ENCODE results near the gene MCCC2.
"Not testable (repeated sequence)": the region's sequence is repeated elsewhere in the genome, so short reads cannot be mapped to it uniquely, and the experiment has no call there.

The MCCC2 gene

GRCh38 chr5:71576241-71576640, 10.9 kb upstream of the MCCC2 start:
- no peaks in the 10 kb centered on the region for H3K4me1 ChIP-seq (ENCODE audit: low read depth, poor library complexity, severe bottlenecking)
- no peak overlapping the region for H2AFZ ChIP-seq (ENCODE audit: low read depth)
- no peaks in the 10 kb centered on the region for H3K79me2 ChIP-seq (ENCODE audit: insufficient read depth, low read depth)
- H3K36me3 ChIP-seq (ENCODE audit: insufficient read depth), result no peaks in the 10 kb centered on the region
- H3K27me3 ChIP-seq (ENCODE audit: insufficient read depth, low read depth), result no peaks in the 10 kb centered on the region
- H3K4me2 ChIP-seq, result no peak overlapping the region
- no peak overlapping the region for H3K9ac ChIP-seq
- H4K20me1 ChIP-seq (ENCODE audit: insufficient read depth), result no peaks in the 10 kb centered on the region; the same call in 1 of the 2 replicates
- no peak for TF ChIP-seq CTCF (conservative IDR thresholded peaks at IDR 0.05; ENCODE audit: low read depth, low read length)
- no peak overlapping the region for H3K4me3 ChIP-seq (IDR thresholded peaks at IDR 0.05; ENCODE audit: insufficient read depth, low read depth, low read length)
- no peak overlapping the region for H3K27ac ChIP-seq

GRCh38 chr5:71577839-71578238, 9.3 kb upstream of the MCCC2 start:
- H3K9ac ChIP-seq; H3K4me1 ChIP-seq (ENCODE audit: low read depth, poor library complexity, severe bottlenecking); H2AFZ ChIP-seq (ENCODE audit: low read depth); H3K79me2 ChIP-seq (ENCODE audit: insufficient read depth, low read depth); H3K27ac ChIP-seq; H3K4me2 ChIP-seq; H3K4me3 ChIP-seq (IDR thresholded peaks at IDR 0.05; ENCODE audit: insufficient read depth, low read depth, low read length); H3K27me3 ChIP-seq (ENCODE audit: insufficient read depth, low read depth); H4K20me1 ChIP-seq (ENCODE audit: insufficient read depth); H3K36me3 ChIP-seq (ENCODE audit: insufficient read depth): not testable (repeated sequence)

- H3K27ac ChIP-seq, result no peak overlapping the region
- peaks cover 6% of the 10 kb centered on the region for H3K79me2 ChIP-seq (ENCODE audit: insufficient read depth, low read depth)
- TF ChIP-seq CTCF (conservative IDR thresholded peaks at IDR 0.05; ENCODE audit: low read depth, low read length), result no peak
- no peak overlapping the region for H2AFZ ChIP-seq (ENCODE audit: low read depth)
- H4K20me1 ChIP-seq (ENCODE audit: insufficient read depth), result no peaks in the 10 kb centered on the region
- H3K27me3 ChIP-seq (ENCODE audit: insufficient read depth, low read depth), result no peaks in the 10 kb centered on the region
- peaks cover 11% of the 10 kb centered on the region for H3K4me1 ChIP-seq (ENCODE audit: low read depth, poor library complexity, severe bottlenecking)
- H3K4me3 ChIP-seq (IDR thresholded peaks at IDR 0.05; ENCODE audit: insufficient read depth, low read depth, low read length), result no peak overlapping the region
- no peak overlapping the region for H3K4me2 ChIP-seq
- H3K9ac ChIP-seq, result no peak overlapping the region
- H3K36me3 ChIP-seq (ENCODE audit: insufficient read depth), result no peaks in the 10 kb centered on the region
Measured at GRCh38 chr5:71582945-71583584, 4.1 kb upstream of the MCCC2 start.

GRCh38 chr5:71586052-71586940, 844 bp upstream of the MCCC2 start:
- no peaks in the 10 kb centered on the region for H3K36me3 ChIP-seq (ENCODE audit: insufficient read depth)
- H3K27me3 ChIP-seq (ENCODE audit: insufficient read depth, low read depth), result no peaks in the 10 kb centered on the region
- peak overlapping the region; percentile 73 for H3K4me2 ChIP-seq
- peak overlapping the region; percentile 88 for H3K9ac ChIP-seq
- H4K20me1 ChIP-seq (ENCODE audit: insufficient read depth), result no peaks in the 10 kb centered on the region
- H3K79me2 ChIP-seq (ENCODE audit: insufficient read depth, low read depth), result peaks cover 37% of the 10 kb centered on the region
- peaks cover 43% of the 10 kb centered on the region for H3K4me1 ChIP-seq (ENCODE audit: low read depth, poor library complexity, severe bottlenecking)
- peak overlapping the region; percentile 55 for H2AFZ ChIP-seq (ENCODE audit: low read depth)
- peak overlapping the region; percentile 44 for H3K4me3 ChIP-seq (IDR thresholded peaks at IDR 0.05; ENCODE audit: insufficient read depth, low read depth, low read length)
- no peak for TF ChIP-seq CTCF (conservative IDR thresholded peaks at IDR 0.05; ENCODE audit: low read depth, low read length)
- H3K27ac ChIP-seq, result peak overlapping the region; percentile 84
